ENCODE measurements around the gene SELENOF. TPM values are rescaled to one million over a fixed set of nuclear protein-coding genes. Genes with fewer than 3 reads are reported as not detected.

Gene SELENOF
- total and polyA plus RNA-seq, 2 of the 13 experiments (the other 11 are each of a cell fraction or from before 2014, with no cell fraction given) = 133 to 163 TPM

- no peak for TF ChIP-seq STAT6 (CRISPR knock-in tag; IDR thresholded peaks at IDR 0.05; ENCODE audit: borderline replicate concordance)
- no peak for TF ChIP-seq PCBP2 (optimal IDR thresholded peaks at IDR 0.05; ENCODE audit: low read depth, low read length, poor library complexity, severe bottlenecking)
- no peak for TF ChIP-seq TOPORS (CRISPR knock-in tag; IDR thresholded peaks at IDR 0.05)
- TF ChIP-seq WIZ (CRISPR knock-in tag; IDR thresholded peaks at IDR 0.05) = no peak
- TF ChIP-seq ZNF576 (CRISPR knock-in tag; IDR thresholded peaks at IDR 0.05) = no peak
- no peak for TF ChIP-seq ZNF639 (CRISPR knock-in tag; conservative IDR thresholded peaks at IDR 0.05)
- TF ChIP-seq JUND (CRISPR knock-in tag; IDR thresholded peaks at IDR 0.05) = no peak
- TF ChIP-seq XBP1 (CRISPR knock-in tag; IDR thresholded peaks at IDR 0.05) = no peak
Observed at GRCh38 chr1:86913896-86914600, at the start of gene SELENOF (continued).

GRCh38 chr1:86960548-86960947 is 46.6 kb upstream of the SELENOF start:
- Histone ChIP-seq H3K9ac (ENCODE audit: insufficient read depth, low read depth, low read length) (no peak overlapping the region), H3K79me2 (ENCODE audit: insufficient read depth, low read length) (peaks cover 58% of the 10 kb centered on the region), H3K27ac (ENCODE audit: extremely low read length, insufficient read depth, low read length) (no peak overlapping the region), H3K9me3 (ENCODE audit: low read length) (no peaks in the 10 kb centered on the region), H3K36me3 (replicated peaks in 1 of 2; ENCODE audit: control insufficient read depth in 1 of 2, insufficient read depth in 2 of 2, low read length in 2 of 2) (no peaks in the 10 kb centered on the region), H4K20me1 (ENCODE audit: insufficient read depth, low read length) (no peaks in the 10 kb centered on the region), H3K27me3 (ENCODE audit: control insufficient read depth in 1 of 2, insufficient read depth in 2 of 2, low read length in 2 of 2) (no peaks in the 10 kb centered on the region), H3K4me2 (ENCODE audit: low read depth, low read length) (no peak overlapping the region), H3K4me1 (ENCODE audit: insufficient read depth, low read length) (0 out of 2 replicates have a peak, but pooled peaks cover 5% of the 10 kb centered on the region), H3K4me3 (replicated peaks in 1 of 3; ENCODE audit: insufficient read depth in 1 of 3, low read depth in 2 of 3, low read length in 3 of 3) (no peak overlapping the region), H2AFZ (ENCODE audit: low read length) (no peak overlapping the region)
- CTCF ChIA-PET (ENCODE audit: low intra/inter-chr PET ratio, low total read pairs) = no interaction called here
- DNase-seq (ENCODE audit: low spot score) (no peak), ATAC-seq (no peak), FAIRE-seq (no peak)
- no TSS peak for BruUV-seq (replicated peaks)
- POLR2A ChIA-PET = no interaction called here
- in situ Hi-C loops (cut with HindIII; ENCODE audit: extremely low pct_ligation_motif_present, low pct_unique_long_range_greater_than_20kb) (no loop called here), intact Hi-C loops (cut with micrococcal nuclease; ENCODE audit: unreplicated experiment) (loop anchor here (10.0 kb wide), 1 partner anchor 456 kb away; no protein-coding TSS in a partner anchor)
- no peak for TF ChIP-seq ZNF891 (CRISPR knock-in tag; IDR thresholded peaks at IDR 0.05)
- TF ChIP-seq ZBTB33 (CRISPR knock-in tag; IDR thresholded peaks at IDR 0.05) = no peak
- TF ChIP-seq ZNF282 (IDR thresholded peaks at IDR 0.05; ENCODE audit: partially characterized antibody) = no peak
